IMR-90 (cell line): ENCODE measurements around the gene SPAAR. TPM values are rescaled to one million over a fixed set of nuclear protein-coding genes. Genes with fewer than 3 reads are reported as not detected.

Experiments
- ATAC-seq: fragments of 200-7000 bp; cut with Tn5 transposase; 2 replicates; pipeline ENCODE4 v1.9.1; 2020; ENCODE audit warnings: low read depth, mild to moderate bottlenecking, moderate library complexity
- BruUV-seq: library from RNA; stranded (reverse); fragments of 400-500 nt; replicated peaks from 2 replicates; lab custom pipeline; 2021; lab: Mats Ljungman, UMichigan
- CTCF ChIA-PET: fragments of 300-600 bp; formaldehyde crosslinking; extraction: SDS; loops from one replicate; lab custom pipeline; 2021; ENCODE audit warnings: antibody characterized with exemption; lab: Yijun Ruan, JAX
- POLR2A ChIA-PET: fragments of 300-600 bp; sonication (Branson Sonifier 250); formaldehyde crosslinking; loops from one replicate; lab custom pipeline; 2022; ENCODE audit warnings: antibody characterized with exemption; ENCODE audit not compliant: unreplicated experiment; lab: Charles Lee
- DNase-seq: peaks from one replicate; pipeline ENCODE4 v3.0.0; 2013
- H2AFZ ChIP-seq: replicated peaks from 2 replicates; pipeline ENCODE3; 2013; ENCODE audit warnings: low read length, mild to moderate bottlenecking; ENCODE audit not compliant: poor library complexity
- H2AK5ac ChIP-seq: 2 replicates; pipeline ENCODE4 v1.6.1; 2013; ENCODE audit warnings: low read depth, low read length, inconsistent platforms
- H2AK9ac ChIP-seq: replicated peaks from 2 replicates; pipeline ENCODE3; 2013; ENCODE audit warnings: mild to moderate bottlenecking, low read depth, low read length, moderate library complexity; ENCODE audit not compliant: poor library complexity
- H2BK120ac ChIP-seq: 2 replicates; pipeline ENCODE4 v1.6.1; 2013; ENCODE audit warnings: low read depth, low read length, inconsistent platforms
- H2BK15ac ChIP-seq: 3 replicates; pipeline ENCODE4 v1.6.1; 2013; ENCODE audit warnings: low read depth, low read length, inconsistent platforms
- H2BK20ac ChIP-seq: 2 replicates; pipeline ENCODE4 v1.6.1; 2013; ENCODE audit warnings: low read depth, mild to moderate bottlenecking, inconsistent platforms, low read length, moderate library complexity
- H2BK5ac ChIP-seq: 2 replicates; pipeline ENCODE4 v1.6.1; 2013; ENCODE audit warnings: mild to moderate bottlenecking, low read depth, low read length, inconsistent platforms; ENCODE audit not compliant: poor library complexity, severe bottlenecking
- H3K14ac ChIP-seq: replicated peaks from 2 replicates; pipeline ENCODE4 v1.6.1; 2013; ENCODE audit warnings: low read depth, low read length, inconsistent platforms
- H3K18ac ChIP-seq: 2 replicates; pipeline ENCODE4 v1.6.1; 2013; ENCODE audit warnings: low read depth, low read length, control low read depth
- H3K23ac ChIP-seq: 2 replicates; pipeline ENCODE4 v1.6.1; 2013; ENCODE audit warnings: low read depth, low read length, inconsistent platforms
- H3K27ac ChIP-seq: 2 replicates; pipeline ENCODE4 v1.5.1; 2013; ENCODE audit warnings: mild to moderate bottlenecking, control low read depth, low read length; ENCODE audit not compliant: insufficient read depth
- H3K27me3 ChIP-seq: 2 replicates; pipeline ENCODE4 v1.6.1; 2013; ENCODE audit warnings: low read length; ENCODE audit not compliant: control insufficient read depth, insufficient read depth
- H3K36me3 ChIP-seq: 2 replicates; pipeline ENCODE4 v1.6.1; 2013; ENCODE audit warnings: low read length, mixed read lengths; ENCODE audit not compliant: control insufficient read depth, insufficient read depth
- H3K4ac ChIP-seq: 2 replicates; pipeline ENCODE4 v1.6.1; 2013; ENCODE audit warnings: low read depth, low read length, inconsistent platforms
- H3K4me1 ChIP-seq: 2 replicates; pipeline ENCODE4 v1.6.1; 2013; ENCODE audit warnings: low read length, mixed read lengths; ENCODE audit not compliant: control insufficient read depth, insufficient read depth
- H3K4me2 ChIP-seq: 2 replicates; pipeline ENCODE4 v1.6.1; 2013; ENCODE audit warnings: low read depth, mild to moderate bottlenecking, control low read depth, low read length, moderate library complexity
- H3K4me3 ChIP-seq: 2 replicates; pipeline ENCODE4 v1.5.1; 2013; ENCODE audit warnings: low read depth, mild to moderate bottlenecking, control low read depth, low read length, moderate library complexity; ENCODE audit not compliant: insufficient read depth
- H3K56ac ChIP-seq: 2 replicates; pipeline ENCODE4 v1.6.1; 2013; ENCODE audit warnings: low read length, inconsistent platforms; ENCODE audit not compliant: insufficient read depth; ENCODE audit errors: extremely low read depth
- H3K79me1 ChIP-seq, 2 experiments: 2 replicates each; pipeline ENCODE4 v1.6.1; 2013; ENCODE audit warnings: low read length in 2 of 2, inconsistent platforms in 1 of 2, low read depth in 1 of 2
- H3K9ac ChIP-seq: 2 replicates; pipeline ENCODE4 v1.6.1; 2013; ENCODE audit warnings: low read depth, low read length, control low read depth
- H3K9me1 ChIP-seq: 2 replicates; pipeline ENCODE4 v1.6.1; 2013; ENCODE audit warnings: low read length, inconsistent platforms; ENCODE audit not compliant: insufficient read depth
- H3K9me3 ChIP-seq: 2 replicates; pipeline ENCODE4 v1.6.1; 2013; ENCODE audit warnings: low read length; ENCODE audit not compliant: control insufficient read depth, insufficient read depth
- H4K20me1 ChIP-seq: 2 replicates; pipeline ENCODE4 v1.6.1; 2013; ENCODE audit warnings: low read length, inconsistent platforms; ENCODE audit not compliant: insufficient read depth
- H4K5ac ChIP-seq: 2 replicates; pipeline ENCODE4 v1.6.1; 2013; ENCODE audit warnings: mild to moderate bottlenecking, low read depth, low read length, control low read depth
- H4K8ac ChIP-seq, 2 experiments: 2 replicates each; pipeline ENCODE4 v1.6.1; 2013; ENCODE audit warnings: low read depth in 2 of 2, low read length in 2 of 2, control low read depth in 1 of 2, inconsistent platforms in 1 of 2
- H4K91ac ChIP-seq: 2 replicates; pipeline ENCODE4 v1.6.1; 2013; ENCODE audit warnings: low read depth, low read length, inconsistent platforms; ENCODE audit not compliant: insufficient read depth
- BHLHE40 ChIP-seq: fragments of 150-350 bp; IDR thresholded peaks from 2 replicates; pipeline ENCODE4 v1.6.1; 2016; ENCODE audit warnings: mild to moderate bottlenecking, low read depth, low read length
- CEBPB ChIP-seq: IDR thresholded peaks from 2 replicates; pipeline ENCODE4 v1.6.1; 2012; ENCODE audit warnings: low read depth, low read length, improper control_type of control experiment
- CHD1 ChIP-seq: IDR thresholded peaks from 2 replicates; pipeline ENCODE4 v1.6.1; 2012; ENCODE audit warnings: low read depth, low read length, improper control_type of control experiment
- CTCF ChIP-seq: conservative IDR thresholded peaks from 2 replicates; pipeline ENCODE4 v1.5.1; 2012; ENCODE audit warnings: mild to moderate bottlenecking, low read depth, low read length, improper control_type of control experiment
- ELK1 ChIP-seq: fragments of 150-350 bp; IDR thresholded peaks from 2 replicates; pipeline ENCODE4 v1.6.1; 2016; ENCODE audit warnings: low read depth, mild to moderate bottlenecking, low read length, moderate library complexity, borderline replicate concordance
- MAZ ChIP-seq: IDR thresholded peaks from 2 replicates; pipeline ENCODE4 v1.6.1; 2012; ENCODE audit warnings: low read depth, mild to moderate bottlenecking, low read length, improper control_type of control experiment, moderate library complexity, borderline replicate concordance
- MXI1 ChIP-seq: IDR thresholded peaks from 2 replicates; pipeline ENCODE4 v1.6.1; 2012; ENCODE audit warnings: low read depth, mild to moderate bottlenecking, low read length, moderate library complexity, borderline replicate concordance
- NFE2L2 ChIP-seq: fragments of 150-350 bp; IDR thresholded peaks from 2 replicates; pipeline ENCODE4 v1.6.1; 2016; ENCODE audit warnings: low read depth, mild to moderate bottlenecking, low read length
- RCOR1 ChIP-seq: IDR thresholded peaks from 2 replicates; pipeline ENCODE4 v1.6.1; 2012; ENCODE audit warnings: mild to moderate bottlenecking, low read length, improper control_type of control experiment; ENCODE audit not compliant: insufficient replicate concordance
- RFX5 ChIP-seq: IDR thresholded peaks from 2 replicates; pipeline ENCODE4 v1.8.0; 2012; ENCODE audit warnings: low read depth, mild to moderate bottlenecking, low read length, moderate library complexity
- SMC3 ChIP-seq: fragments of 150-350 bp; IDR thresholded peaks from 2 replicates; pipeline ENCODE4 v1.6.1; 2016; ENCODE audit warnings: low read depth, mild to moderate bottlenecking, antibody characterized with exemption, low read length, moderate library complexity
- USF2 ChIP-seq: fragments of 150-350 bp; IDR thresholded peaks from 2 replicates; pipeline ENCODE4 v1.6.1; 2017; ENCODE audit warnings: mild to moderate bottlenecking, antibody characterized with exemption, low read length, low read depth
- dilution Hi-C: fragments of 300-500 bp; cut with HindIII; formaldehyde crosslinking; loops from one replicate; pipeline ENCODE4 v1.14.3; 2018; ENCODE audit warnings: low sequenced_read_pairs; ENCODE audit not compliant: unreplicated experiment
- in situ Hi-C: fragments of 300-500 bp; cut with MboI; formaldehyde crosslinking; loops from 3 replicates; pipeline ENCODE4 v1.14.3; 2019; ENCODE audit warnings: low sequenced_read_pairs, inconsistent platforms, mixed read lengths
- intact Hi-C: fragments of 100-400 bp; cut with micrococcal nuclease; formaldehyde crosslinking; loops from 2 replicates; pipeline ENCODE4 v1.10.0; 2022
- polyA plus RNA-seq, 3 experiments: library from polyadenylated mRNA; depleted of rRNA; stranded (reverse); fragments of >200 nt; gene quantifications; 2 replicates each; pipeline ENCODE4 v1.2.3, GENCODE V29; 2012; ENCODE audit warnings: low replicate concordance in 1 of 3
- total RNA-seq: library from RNA; depleted of rRNA; stranded (reverse); fragments of >200 nt; gene quantifications from 2 replicates; pipeline ENCODE4 v1.2.3, GENCODE V29; 2012

Gene SPAAR
- total and polyA plus RNA-seq, 2 of the 4 experiments (the other 2 are of a cell fraction), result 0.18 to 0.32 TPM

GRCh38 chr9:35898337-35898736 is 11.0 kb upstream of the SPAAR start:
- Histone ChIP-seq H2BK15ac (no peak overlapping the region), H3K23ac (no peak overlapping the region), H4K8ac (no peak overlapping the region), H3K4me3 (no peak overlapping the region), H3K79me1 (no peaks in the 10 kb centered on the region), H2BK5ac (no peak overlapping the region), H3K4me2 (no peak overlapping the region), H2AK9ac (no peak overlapping the region), H4K20me1 (no peaks in the 10 kb centered on the region), H2BK20ac (no peak overlapping the region), H3K14ac (no peak overlapping the region), H3K18ac (no peak overlapping the region), H3K27ac (no peak overlapping the region), H3K9me3 (no peaks in the 10 kb centered on the region), H3K27me3 (peaks cover 26% of the 10 kb centered on the region), H3K56ac (no peak overlapping the region), H3K36me3 (no peaks in the 10 kb centered on the region), H3K4ac (no peak overlapping the region), H4K91ac (no peak overlapping the region), H2BK120ac (no peak overlapping the region), H2AK5ac (no peak overlapping the region), H3K9ac (no peak overlapping the region), H4K5ac (no peak overlapping the region), H3K4me1 (no peaks in the 10 kb centered on the region), H2AFZ (no peak overlapping the region), H3K9me1 (no peaks in the 10 kb centered on the region)
- POLR2A ChIA-PET, result no interaction called here
- ATAC-seq (no peak), DNase-seq (no peak)
- TF ChIP-seq BHLHE40 (no peak), MXI1 (no peak), SMC3 (no peak), RFX5 (no peak), CEBPB (no peak), RCOR1 (no peak), NFE2L2 (no peak), CTCF (no peak), USF2 (no peak), MAZ (no peak), CHD1 (no peak), ELK1 (no peak)
- intact Hi-C loops (no loop called here), dilution Hi-C loops (no loop called here), in situ Hi-C loops (no loop called here)
- no TSS peak for BruUV-seq
- CTCF ChIA-PET, result interaction anchor here (0.6 kb wide), 1 partner anchor 17 kb away, joined by 3 read pairs; no protein-coding TSS in a partner anchor
